GM19025 (cell line): ENCODE measurements around the gene DNAJA2.
"Not testable (repeated sequence)": the region's sequence is repeated elsewhere in the genome, so short reads cannot be mapped to it uniquely, and the experiment has no call there.

Source experiments
- ATAC-seq: cut with Tn5 transposase; IDR thresholded peaks from one replicate; pipeline ENCODE4 v1.9.1; 2021; ENCODE audit warnings: mild to moderate bottlenecking, low read depth, moderate library complexity; ENCODE audit not compliant: unreplicated experiment

DNAJA2 gene

DNA sequence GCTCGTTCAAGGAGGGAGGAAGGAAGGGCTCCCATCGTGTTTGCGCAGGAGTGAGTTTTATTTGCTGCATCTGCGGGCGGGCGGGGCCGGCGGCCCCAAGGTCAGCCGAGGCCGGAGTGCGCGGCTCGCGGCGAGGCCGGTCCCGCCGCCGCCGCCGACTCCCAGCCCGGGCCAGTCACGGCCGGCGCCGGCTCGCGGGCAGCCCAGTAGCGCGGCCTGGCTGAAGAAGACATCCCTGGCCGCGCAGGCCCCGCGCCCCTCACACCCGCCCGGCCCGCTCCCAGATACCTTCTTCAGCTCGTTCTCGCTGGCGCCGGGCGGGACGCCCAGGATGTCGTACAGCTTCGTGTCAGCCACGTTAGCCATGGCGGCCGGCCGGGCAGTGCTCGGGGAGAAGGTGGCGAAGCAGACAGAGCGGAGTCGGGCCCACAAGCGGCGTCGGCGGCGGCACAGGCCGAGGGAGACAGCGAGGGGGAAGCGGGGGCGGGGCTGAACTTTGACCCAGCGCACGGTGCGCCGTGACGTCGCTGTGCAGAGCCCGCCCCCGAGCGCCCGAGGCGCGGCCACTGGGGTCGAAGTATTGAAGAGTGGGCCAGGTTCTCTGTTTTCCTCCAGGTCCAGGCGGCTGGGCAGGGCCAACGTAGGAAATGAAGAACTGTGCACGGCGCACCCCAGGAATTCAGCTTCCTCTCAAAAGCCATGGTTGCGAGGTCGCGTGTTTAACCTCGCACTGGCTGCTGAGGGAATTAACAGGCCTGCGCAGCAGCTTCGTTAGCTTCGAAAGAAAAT, at the start of gene DNAJA2:
TSS of gene DNAJA2 (minus strand) at position 468 of the 789 bp plus-strand sequence. CDS start at position 366, 102 bp downstream.
- ATAC-seq: peak; percentile 87

GRCh38 chr16:47019568-47019967, 46.1 kb upstream of the DNAJA2 start:
- no peak for ATAC-seq

DNA sequence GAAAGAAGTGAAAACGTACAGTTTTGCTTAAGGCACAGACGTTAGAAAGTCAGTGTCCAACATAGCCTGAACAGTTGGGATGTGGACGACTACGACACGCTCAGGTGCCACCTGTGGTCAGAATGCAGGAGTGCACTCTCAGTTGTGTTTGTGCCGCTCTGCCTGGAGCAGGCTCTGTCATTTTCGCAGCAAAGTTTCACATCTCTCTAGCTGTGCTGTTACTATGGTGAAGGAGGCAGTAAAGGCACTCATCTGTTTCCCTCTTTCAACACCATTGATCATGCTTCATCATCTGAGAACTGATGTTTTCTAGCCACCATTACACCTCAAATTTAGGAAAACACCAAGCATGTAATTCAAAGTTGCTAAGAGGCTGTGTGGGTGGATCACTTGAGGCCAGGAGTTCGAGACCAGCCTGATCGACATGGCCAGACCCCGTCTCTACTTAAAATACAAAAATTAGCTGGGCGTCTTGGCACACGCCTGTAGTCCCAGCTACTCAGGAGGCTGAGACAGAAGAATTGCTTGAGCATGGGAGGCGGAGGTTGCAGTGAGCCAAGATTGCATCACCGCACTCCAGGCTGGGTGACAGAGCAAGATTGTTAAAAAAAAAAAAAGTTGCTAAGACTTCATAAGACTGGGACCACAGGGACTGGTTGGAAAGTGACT, 44.9 kb upstream of the DNAJA2 start:
- ATAC-seq: peak; percentile 99

DNA sequence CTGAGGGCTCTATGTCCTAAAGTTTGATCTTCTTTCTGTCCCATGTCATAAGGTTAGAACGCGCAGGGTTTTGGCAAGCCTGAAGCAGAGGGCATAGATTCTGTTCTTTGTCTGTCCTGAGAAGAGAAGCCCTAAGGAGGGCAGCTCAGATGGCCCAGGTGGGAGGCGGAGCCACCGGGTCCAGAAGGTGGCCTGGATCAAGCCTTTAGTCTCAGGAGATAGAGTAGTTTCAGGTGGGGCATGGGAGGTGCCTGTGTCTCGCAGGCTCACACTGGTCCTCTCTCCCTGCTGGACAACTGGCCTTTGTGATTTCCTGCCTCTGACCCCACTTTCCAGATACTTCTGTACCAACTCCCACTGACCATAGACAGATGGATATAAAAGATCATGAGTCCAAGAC, 44.2 kb upstream of the DNAJA2 start:
- no peak for ATAC-seq

DNA sequence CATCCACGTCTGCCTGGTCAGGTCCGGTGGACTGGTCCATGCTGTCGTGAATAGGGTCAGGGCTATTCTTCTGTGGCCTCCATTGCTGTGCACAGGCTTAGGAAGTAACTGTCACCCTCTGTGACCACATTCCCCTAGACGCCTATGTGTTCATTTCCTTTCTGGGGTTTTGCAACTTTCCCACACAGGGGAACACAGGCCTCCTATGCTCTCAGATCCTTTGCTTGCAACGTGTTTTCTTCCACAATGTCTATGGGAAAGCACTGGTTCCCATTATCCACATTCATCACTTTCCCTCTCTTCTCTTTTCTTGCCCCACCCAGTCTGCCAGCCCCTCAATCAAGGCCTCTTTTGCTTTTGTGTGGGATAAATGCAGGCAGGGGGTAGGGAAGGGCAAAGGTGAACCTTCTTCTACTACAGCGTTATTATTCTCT, 43.2 kb upstream of the DNAJA2 start:
- peak; percentile 45 for ATAC-seq

- no peak for ATAC-seq
Observed at GRCh38 chr16:47013910-47014309, 40.4 kb upstream of the DNAJA2 start.

- no peak for ATAC-seq
Observed at GRCh38 chr16:47013172-47013571, 39.7 kb upstream of the DNAJA2 start.

DNA sequence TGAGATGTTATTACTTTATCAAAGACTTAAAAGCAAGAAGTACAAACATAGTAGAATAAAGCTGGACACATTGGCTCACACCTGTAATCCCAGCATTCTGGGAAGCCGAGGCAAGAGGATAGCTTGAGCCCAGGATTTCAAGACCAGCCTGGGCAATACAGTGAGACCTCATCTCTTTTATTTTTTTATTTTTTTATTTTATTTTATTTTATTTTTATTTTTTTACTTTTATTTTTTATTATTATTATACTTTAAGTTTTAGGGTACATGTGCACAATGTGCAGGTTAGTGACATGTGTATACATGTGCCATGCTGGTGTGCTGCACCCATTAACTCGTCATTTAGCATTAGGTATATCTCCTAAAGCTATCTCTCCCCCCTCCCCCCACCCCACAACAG, 37.3 kb upstream of the DNAJA2 start:
- ATAC-seq: not testable (repeated sequence)

- no peak for ATAC-seq
Observed at GRCh38 chr16:47008612-47009011, 35.1 kb upstream of the DNAJA2 start.

- no peak for ATAC-seq
Observed at GRCh38 chr16:47008174-47008573, 34.7 kb upstream of the DNAJA2 start.

DNA sequence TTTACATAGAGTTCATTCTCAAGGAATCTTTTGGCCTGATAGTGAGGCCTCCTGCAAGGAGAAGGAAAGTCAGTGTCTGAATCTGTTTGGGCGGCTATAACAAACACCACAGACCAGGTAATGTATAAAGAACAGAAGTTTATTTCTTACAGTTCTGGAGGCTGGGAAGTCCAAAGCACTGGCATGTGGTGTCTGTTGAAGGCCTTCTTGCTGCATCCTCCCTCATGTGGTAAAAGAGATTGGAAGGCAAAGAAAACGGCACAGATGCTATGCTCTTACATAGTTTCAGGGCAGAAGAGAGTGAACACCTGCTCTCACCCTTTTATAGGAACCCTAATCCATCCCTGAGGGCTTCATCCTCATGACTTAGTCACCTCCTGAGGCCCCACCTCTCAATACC, 31.2 kb upstream of the DNAJA2 start:
- ATAC-seq: no peak

DNA sequence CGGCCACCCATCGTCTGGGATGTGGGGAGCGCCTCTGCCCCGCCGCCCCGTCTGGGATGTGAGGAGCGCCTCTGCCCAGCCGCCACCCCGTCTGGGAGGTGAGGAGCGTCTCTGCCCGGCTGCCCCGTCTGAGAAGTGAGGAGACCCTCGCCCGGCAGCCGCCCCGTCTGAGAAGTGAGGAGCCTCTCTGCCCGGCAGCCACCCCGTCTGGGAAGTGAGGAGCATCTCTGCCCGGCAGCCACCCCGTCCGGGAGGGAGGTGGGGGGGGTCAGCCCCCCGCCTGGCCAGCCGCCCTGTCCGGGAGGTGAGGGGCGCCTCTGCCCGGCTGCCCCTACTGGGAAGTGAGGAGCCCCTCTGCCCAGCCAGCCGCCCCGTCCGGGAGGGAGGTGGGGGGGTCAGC, 26.6 kb upstream of the DNAJA2 start:
- not testable (repeated sequence) for ATAC-seq

DNA sequence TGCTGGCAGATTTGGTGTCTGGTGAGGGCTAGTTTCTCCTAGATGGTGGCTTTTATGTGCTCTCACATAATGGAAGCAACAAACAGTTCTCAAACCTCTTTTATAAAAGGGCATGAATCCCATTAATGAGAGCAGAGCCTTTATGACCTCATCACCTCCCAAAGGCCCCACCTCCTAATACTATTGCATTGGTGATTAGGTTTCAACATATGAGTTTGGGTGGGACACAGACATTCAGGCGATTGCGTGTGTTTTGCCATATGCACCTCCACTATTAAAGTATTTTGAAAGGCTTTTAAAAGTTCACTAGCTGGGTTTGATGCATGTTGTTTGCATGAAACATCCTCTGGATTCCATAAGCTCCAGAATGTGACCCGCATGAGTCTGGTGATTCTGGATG, 24.4 kb upstream of the DNAJA2 start:
- no peak for ATAC-seq

DNA sequence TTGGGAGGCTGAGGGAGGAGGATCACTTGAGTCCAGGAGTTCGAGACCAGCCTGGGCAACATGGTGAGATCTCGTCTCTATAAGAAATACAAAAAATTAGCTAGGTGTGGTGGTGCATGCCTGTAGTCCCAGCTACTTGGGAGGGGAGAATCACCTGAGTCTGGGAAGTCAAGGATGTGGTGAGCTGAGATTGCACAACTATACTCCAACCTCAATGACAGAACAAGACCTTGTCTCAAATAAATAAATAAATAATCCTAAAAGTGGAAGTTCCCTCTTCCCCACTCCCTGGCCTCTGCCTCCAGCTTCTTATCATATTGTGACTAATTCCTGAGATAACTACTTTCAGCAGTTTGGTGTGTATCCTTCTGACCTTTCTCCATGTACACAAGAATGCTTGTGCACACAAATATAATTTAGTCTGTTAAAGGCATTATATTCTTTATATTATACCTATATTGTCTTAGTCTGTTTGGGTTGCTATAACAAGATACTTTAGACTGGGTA, 23.5 kb upstream of the DNAJA2 start:
- ATAC-seq: no peak

- ATAC-seq: no peak
Observed at GRCh38 chr16:46996391-46996790, 22.9 kb upstream of the DNAJA2 start.

GRCh38 chr16:46991729-46992704, 18.5 kb upstream of the DNAJA2 start:
- no peak for ATAC-seq

DNA sequence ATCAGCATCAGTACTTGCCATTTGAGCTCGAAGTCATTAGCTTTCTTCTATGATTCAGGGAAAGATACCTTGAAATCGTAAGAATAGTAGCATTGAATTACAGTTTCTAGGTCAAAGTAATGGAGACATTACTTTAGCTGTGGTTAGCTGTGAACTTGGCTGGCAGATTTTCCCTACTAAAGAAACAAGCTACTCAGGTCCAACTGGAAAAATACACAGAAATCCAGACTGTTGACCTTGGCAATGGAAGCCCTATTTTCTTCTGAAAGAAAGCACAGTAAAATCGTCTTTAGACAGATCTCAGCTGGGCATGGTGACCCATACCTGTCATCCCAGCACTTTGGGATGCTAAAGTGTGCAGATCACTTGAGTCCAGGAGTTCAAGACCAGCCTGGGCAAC, 13.4 kb upstream of the DNAJA2 start:
- ATAC-seq: no peak

- no peak for ATAC-seq
Observed at GRCh38 chr16:46986438-46986837, 13.0 kb upstream of the DNAJA2 start.

DNA sequence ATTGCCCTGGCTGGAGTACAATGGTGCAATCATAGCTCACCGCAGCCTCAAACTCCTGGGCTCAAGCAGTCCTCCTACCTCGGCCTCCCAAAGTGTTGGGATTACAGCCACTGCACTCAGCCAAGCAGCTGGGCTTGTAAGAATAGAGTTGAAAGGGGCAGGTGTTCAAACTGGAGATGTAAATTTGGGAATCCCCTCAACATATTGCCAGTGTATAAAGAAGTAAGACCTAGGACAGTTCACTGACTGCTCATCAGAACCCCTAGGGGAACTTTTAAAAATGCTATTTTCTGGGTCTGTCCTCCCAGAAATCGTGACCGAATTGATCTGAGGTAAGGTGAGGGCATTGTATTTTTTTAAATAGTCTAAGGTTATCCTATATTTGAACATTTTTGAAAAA, 8.9 kb upstream of the DNAJA2 start:
- ATAC-seq: no peak

DNA sequence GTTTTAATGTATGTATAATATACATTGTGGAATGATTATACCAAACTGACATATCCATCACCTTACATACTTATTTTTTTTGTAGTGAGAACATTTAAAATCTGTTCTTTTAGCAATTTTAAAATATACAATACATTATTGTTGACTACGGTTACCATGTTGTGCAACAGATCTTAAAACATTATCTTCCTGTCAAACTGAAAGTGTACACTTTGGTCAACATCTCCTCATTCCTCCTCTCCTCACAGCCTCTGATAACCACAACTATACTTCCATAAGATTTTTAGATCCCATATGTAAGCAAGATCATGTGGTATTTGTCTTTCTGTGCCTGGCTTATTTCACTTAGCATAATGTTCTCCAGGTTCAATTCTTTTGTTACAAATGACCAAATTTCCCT, 7.5 kb upstream of the DNAJA2 start:
- no peak for ATAC-seq

GRCh38 chr16:46976550-46976949, 3.1 kb upstream of the DNAJA2 start:
- ATAC-seq: no peak
